ENCODE results near the gene MFAP3L. TPM values are rescaled to one million over a fixed set of nuclear protein-coding genes. Genes with fewer than 3 reads are reported as not detected.

The MFAP3L gene
- total and polyA plus RNA-seq, 2 donors (not counting 1 experiment from before 2014, with no cell fraction given): 0.49 to 0.50 TPM

- Histone ChIP-seq H3K79me2 (ENCODE audit: control insufficient read depth, insufficient read depth, low read length) (no peaks in the 10 kb centered on the region), H3K9me3 (ENCODE audit: control insufficient read depth, insufficient read depth, low read depth, low read length) (no peaks in the 10 kb centered on the region), H3K27me3 (ENCODE audit: control insufficient read depth, insufficient read depth, low read length) (no peaks in the 10 kb centered on the region), H3K36me3 (ENCODE audit: control insufficient read depth, insufficient read depth, low read length) (no peaks in the 10 kb centered on the region), H3K27ac (ENCODE audit: insufficient read depth, low read length) (no peak overlapping the region), H3K4me1 (ENCODE audit: control insufficient read depth, extremely low read depth, insufficient read depth, low read length) (no peaks in the 10 kb centered on the region), H2AFZ (ENCODE audit: low read length) (no peak overlapping the region), H3K9ac (ENCODE audit: insufficient read depth, low read length) (no peak overlapping the region), H3K4me2 (ENCODE audit: extremely low read depth, insufficient read depth, low read length) (no peak overlapping the region), H4K20me1 (ENCODE audit: control insufficient read depth, extremely low read depth, insufficient read depth, low read length) (no peaks in the 10 kb centered on the region), H3K4me3 (replicated peaks in 1 of 4; ENCODE audit: control extremely low read depth in 1 of 4, insufficient read depth in 1 of 4, low read depth in 3 of 4, low read length in 4 of 4) (no peak overlapping the region)
- DNase-seq (ENCODE audit: low read depth in 2 of 2): no peak
- TF ChIP-seq CTCF (conservative IDR thresholded peaks at IDR 0.05 in 1 of 2, IDR thresholded peaks at IDR 0.05 in 1 of 2; ENCODE audit: low read depth in 1 of 2, low read length in 2 of 2) (no peak), EZH2 (IDR thresholded peaks at IDR 0.05; ENCODE audit: low read length, missing control alignments) (no peak)
Measured at GRCh38 chr4:170009291-170009690, 16.9 kb downstream of the MFAP3L start.

GRCh38 chr4:170008801-170009200 is 17.4 kb downstream of the MFAP3L start:
- H3K27ac ChIP-seq (ENCODE audit: insufficient read depth, low read length): no peak overlapping the region
- H3K9me3 ChIP-seq (ENCODE audit: control insufficient read depth, insufficient read depth, low read depth, low read length): no peaks in the 10 kb centered on the region
- H3K4me1 ChIP-seq (ENCODE audit: control insufficient read depth, extremely low read depth, insufficient read depth, low read length): no peaks in the 10 kb centered on the region
- H2AFZ ChIP-seq (ENCODE audit: low read length): no peak overlapping the region
- TF ChIP-seq CTCF (conservative IDR thresholded peaks at IDR 0.05 in 1 of 2, IDR thresholded peaks at IDR 0.05 in 1 of 2; ENCODE audit: low read depth in 1 of 2, low read length in 2 of 2) (no peak), EZH2 (IDR thresholded peaks at IDR 0.05; ENCODE audit: low read length, missing control alignments) (no peak)
- no peaks in the 10 kb centered on the region for H4K20me1 ChIP-seq (ENCODE audit: control insufficient read depth, extremely low read depth, insufficient read depth, low read length)
- no peak overlapping the region for H3K4me3 ChIP-seq (replicated peaks in 1 of 4; ENCODE audit: control extremely low read depth in 1 of 4, insufficient read depth in 1 of 4, low read depth in 3 of 4, low read length in 4 of 4)
- no peak overlapping the region for H3K9ac ChIP-seq (ENCODE audit: insufficient read depth, low read length)
- no peak overlapping the region for H3K4me2 ChIP-seq (ENCODE audit: extremely low read depth, insufficient read depth, low read length)
- no peaks in the 10 kb centered on the region for H3K79me2 ChIP-seq (ENCODE audit: control insufficient read depth, insufficient read depth, low read length)
- H3K27me3 ChIP-seq (ENCODE audit: control insufficient read depth, insufficient read depth, low read length): no peaks in the 10 kb centered on the region
- no peaks in the 10 kb centered on the region for H3K36me3 ChIP-seq (ENCODE audit: control insufficient read depth, insufficient read depth, low read length)
- no peak for DNase-seq (ENCODE audit: low read depth in 2 of 2)

- TF ChIP-seq CTCF (conservative IDR thresholded peaks at IDR 0.05 in 1 of 2, IDR thresholded peaks at IDR 0.05 in 1 of 2; ENCODE audit: low read depth in 1 of 2, low read length in 2 of 2): no peak
- TF ChIP-seq EZH2 (IDR thresholded peaks at IDR 0.05; ENCODE audit: low read length, missing control alignments): no peak
- Histone ChIP-seq H3K79me2 (ENCODE audit: control insufficient read depth, insufficient read depth, low read length) (no peaks in the 10 kb centered on the region), H3K9ac (ENCODE audit: insufficient read depth, low read length) (no peak overlapping the region), H3K36me3 (ENCODE audit: control insufficient read depth, insufficient read depth, low read length) (no peaks in the 10 kb centered on the region), H3K4me1 (ENCODE audit: control insufficient read depth, extremely low read depth, insufficient read depth, low read length) (no peaks in the 10 kb centered on the region), H3K4me2 (ENCODE audit: extremely low read depth, insufficient read depth, low read length) (no peak overlapping the region), H2AFZ (ENCODE audit: low read length) (no peak overlapping the region), H3K27me3 (ENCODE audit: control insufficient read depth, insufficient read depth, low read length) (no peaks in the 10 kb centered on the region), H3K27ac (ENCODE audit: insufficient read depth, low read length) (no peak overlapping the region), H3K9me3 (ENCODE audit: control insufficient read depth, insufficient read depth, low read depth, low read length) (no peaks in the 10 kb centered on the region), H3K4me3 (replicated peaks in 1 of 4; ENCODE audit: control extremely low read depth in 1 of 4, insufficient read depth in 1 of 4, low read depth in 3 of 4, low read length in 4 of 4) (no peak overlapping the region), H4K20me1 (ENCODE audit: control insufficient read depth, extremely low read depth, insufficient read depth, low read length) (no peaks in the 10 kb centered on the region)
- no peak for DNase-seq (ENCODE audit: low read depth in 2 of 2)
Measured at GRCh38 chr4:170008371-170008770, 17.8 kb downstream of the MFAP3L start.

Data from fibroblast of lung (primary cell).